HG02973 (cell line): Measurements from ENCODE around the gene PALLD.

Experiments
- ATAC-seq: cut with Tn5 transposase; IDR thresholded peaks from one replicate; pipeline ENCODE4 v1.9.1; 2021; ENCODE audit warnings: moderate library complexity; ENCODE audit not compliant: unreplicated experiment

PALLD gene

GRCh38 chr4:168618577-168619265 is 121.9 kb downstream of the PALLD start:
- ATAC-seq = no peak

- no peak for ATAC-seq
Measured at GRCh38 chr4:168619266-168619631, 122.4 kb downstream of the PALLD start.

- no peak for ATAC-seq
Measured at GRCh38 chr4:168621806-168622589, 125.1 kb downstream of the PALLD start.

- ATAC-seq = no peak
Measured at GRCh38 chr4:168622600-168622999, 125.7 kb downstream of the PALLD start.

GRCh38 chr4:168623011-168623410 is 126.2 kb downstream of the PALLD start:
- no peak for ATAC-seq

- no peak for ATAC-seq
Measured at GRCh38 chr4:168623484-168623883, 126.6 kb downstream of the PALLD start.

GRCh38 chr4:168628251-168628650 is 131.4 kb downstream of the PALLD start:
- ATAC-seq = no peak

- no peak for ATAC-seq
Measured at GRCh38 chr4:168629566-168629965, 132.7 kb downstream of the PALLD start.

GRCh38 chr4:168630445-168631187 is 133.8 kb downstream of the PALLD start:
- no peak for ATAC-seq

- ATAC-seq = no peak
Measured at GRCh38 chr4:168631241-168632162, 134.7 kb downstream of the PALLD start.

- no peak for ATAC-seq
Measured at GRCh38 chr4:168632301-168632725, 135.5 kb downstream of the PALLD start.

- no peak for ATAC-seq
Measured at GRCh38 chr4:168633064-168633463, 136.2 kb downstream of the PALLD start.

GRCh38 chr4:168633496-168633895 is 136.6 kb downstream of the PALLD start:
- no peak for ATAC-seq

GRCh38 chr4:168634276-168634802 is 137.5 kb downstream of the PALLD start:
- no peak for ATAC-seq

- ATAC-seq = no peak
Measured at GRCh38 chr4:168636040-168636439, 139.2 kb downstream of the PALLD start.

GRCh38 chr4:168636506-168637196 is 139.8 kb downstream of the PALLD start:
- ATAC-seq = no peak

- no peak for ATAC-seq
Measured at GRCh38 chr4:168637872-168638756, 141.3 kb downstream of the PALLD start.

- ATAC-seq = no peak
Measured at GRCh38 chr4:168639914-168640313, 143.1 kb downstream of the PALLD start.

GRCh38 chr4:168641811-168642140 is 144.9 kb downstream of the PALLD start:
- no peak for ATAC-seq
